Fibroblast of lung (primary cell): ENCODE data around the gene NEDD4L. TPM values are rescaled to one million over a fixed set of nuclear protein-coding genes. Genes with fewer than 3 reads are reported as not detected.

Source experiments
- DNase-seq, 2 donors: peaks; one replicate each; pipeline versions ENCODE4 v3.0.0 to v3.0.0-alpha.2; 2010; ENCODE audit warnings: low read depth in 2 of 2
- H2AFZ ChIP-seq: 2 replicates; pipeline ENCODE4 v1.5.1; 2012; ENCODE audit warnings: low read length, control low read depth, inconsistent platforms
- H3K27ac ChIP-seq: 2 replicates; pipeline ENCODE4 v1.5.1; 2011; ENCODE audit warnings: low read length, control low read depth; ENCODE audit not compliant: insufficient read depth
- H3K27me3 ChIP-seq: 2 replicates; pipeline ENCODE4 v1.5.1; 2011; ENCODE audit warnings: mild to moderate bottlenecking, low read length; ENCODE audit not compliant: control insufficient read depth, insufficient read depth
- H3K36me3 ChIP-seq: 2 replicates; pipeline ENCODE4 v1.5.1; 2011; ENCODE audit warnings: low read length; ENCODE audit not compliant: control insufficient read depth, insufficient read depth
- H3K4me1 ChIP-seq: 2 replicates; pipeline ENCODE4 v1.5.1; 2011; ENCODE audit warnings: low read length; ENCODE audit not compliant: control insufficient read depth, insufficient read depth; ENCODE audit errors: extremely low read depth
- H3K4me2 ChIP-seq: 2 replicates; pipeline ENCODE4 v1.5.1; 2011; ENCODE audit warnings: low read length, control low read depth; ENCODE audit not compliant: insufficient read depth; ENCODE audit errors: extremely low read depth
- H3K4me3 ChIP-seq, 4 experiments: fragments of 200-600 bp in 1 of 4; sonication (generic) in 1 of 4; replicated peaks in 1 of 4; 2 replicates each; pipeline ENCODE4 v1.5.1; 2011 to 2016; ENCODE audit warnings: low read length in 4 of 4, low read depth in 3 of 4, mild to moderate bottlenecking in 3 of 4, control low read depth in 2 of 4, inconsistent platforms in 1 of 4, mixed read lengths in 1 of 4; ENCODE audit not compliant: insufficient read depth in 1 of 4; ENCODE audit errors: control extremely low read depth in 1 of 4
- H3K79me2 ChIP-seq: 2 replicates; pipeline ENCODE4 v1.5.1; 2012; ENCODE audit warnings: mild to moderate bottlenecking, low read length, inconsistent platforms; ENCODE audit not compliant: control insufficient read depth, insufficient read depth
- H3K9ac ChIP-seq: 2 replicates; pipeline ENCODE4 v1.5.1; 2011; ENCODE audit warnings: mild to moderate bottlenecking, low read length, control low read depth; ENCODE audit not compliant: insufficient read depth
- H3K9me3 ChIP-seq: 2 replicates; pipeline ENCODE4 v1.5.1; 2012; ENCODE audit warnings: low read depth, low read length; ENCODE audit not compliant: control insufficient read depth, insufficient read depth
- H4K20me1 ChIP-seq: 2 replicates; pipeline ENCODE4 v1.5.1; 2011; ENCODE audit warnings: low read length; ENCODE audit not compliant: control insufficient read depth, insufficient read depth; ENCODE audit errors: extremely low read depth
- CTCF ChIP-seq, 2 donors: IDR thresholded peaks in 1 of 2; conservative IDR thresholded peaks in 1 of 2; 1 replicate in 1 of 2; 2 replicates in 1 of 2; pipeline ENCODE4 v1.5.1; 2011 to 2012; ENCODE audit warnings: low read length in 2 of 2, control low read depth in 1 of 2, inconsistent platforms in 1 of 2, low read depth in 1 of 2, mild to moderate bottlenecking in 1 of 2
- EZH2 ChIP-seq: IDR thresholded peaks from 2 replicates; pipeline ENCODE4 v1.5.1; 2012; ENCODE audit warnings: low read length, control low read depth, mild to moderate bottlenecking; ENCODE audit errors: missing control alignments
- polyA plus RNA-seq, 2 donors: library from polyadenylated mRNA; depleted of rRNA in 1 of 2; stranded (reverse) in 1 of 2; unstranded in 1 of 2; fragments of >200 nt; gene quantifications; 2 replicates each; pipeline ENCODE4 v1.2.1, GENCODE V29; 2011 to 2012; ENCODE audit warnings: missing spikeins in 1 of 2
- total RNA-seq: library from RNA; depleted of rRNA; stranded (reverse); fragments of >200 nt; gene quantifications from 2 replicates; pipeline ENCODE4 v1.2.1, GENCODE V29; 2014

Gene NEDD4L
- total and polyA plus RNA-seq, 2 donors (not counting 1 experiment from before 2014, with no cell fraction given): 5.5 to 18.7 TPM

- no peaks in the 10 kb centered on the region for H3K36me3 ChIP-seq
- H3K9me3 ChIP-seq: no peaks in the 10 kb centered on the region
- no peak overlapping the region for H3K9ac ChIP-seq
- TF ChIP-seq CTCF (conservative IDR thresholded peaks at IDR 0.05 in 1 of 2, IDR thresholded peaks at IDR 0.05 in 1 of 2; ENCODE audit: low read depth in 1 of 2, low read length in 2 of 2) (no peak), EZH2 (no peak)
- no peaks in the 10 kb centered on the region for H3K79me2 ChIP-seq
- H3K27me3 ChIP-seq: no peaks in the 10 kb centered on the region
- H3K4me3 ChIP-seq: no peak overlapping the region
- H3K27ac ChIP-seq: no peak overlapping the region
- no peaks in the 10 kb centered on the region for H3K4me1 ChIP-seq
- no peak overlapping the region for H2AFZ ChIP-seq
- no peak overlapping the region for H3K4me2 ChIP-seq
- H4K20me1 ChIP-seq: no peaks in the 10 kb centered on the region
- no peak for DNase-seq
Observed at GRCh38 chr18:58025205-58025604, 18.8 kb upstream of the NEDD4L start.

- Histone ChIP-seq H3K4me1 (no peaks in the 10 kb centered on the region), H2AFZ (no peak overlapping the region), H3K4me3 (no peak overlapping the region), H3K9ac (no peak overlapping the region), H3K9me3 (no peaks in the 10 kb centered on the region), H3K79me2 (no peaks in the 10 kb centered on the region), H3K36me3 (no peaks in the 10 kb centered on the region), H3K4me2 (no peak overlapping the region), H3K27me3 (no peaks in the 10 kb centered on the region), H3K27ac (no peak overlapping the region), H4K20me1 (no peaks in the 10 kb centered on the region)
- TF ChIP-seq CTCF (conservative IDR thresholded peaks at IDR 0.05 in 1 of 2, IDR thresholded peaks at IDR 0.05 in 1 of 2; ENCODE audit: low read depth in 1 of 2, low read length in 2 of 2): no peak
- no peak for TF ChIP-seq EZH2
- DNase-seq: peak; percentile 33 to 70
Observed at GRCh38 chr18:58025733-58026132, 18.3 kb upstream of the NEDD4L start.

- H3K36me3 ChIP-seq: no peaks in the 10 kb centered on the region
- no peak for TF ChIP-seq CTCF (conservative IDR thresholded peaks at IDR 0.05 in 1 of 2, IDR thresholded peaks at IDR 0.05 in 1 of 2; ENCODE audit: low read depth in 1 of 2, low read length in 2 of 2)
- no peak for TF ChIP-seq EZH2
- no peaks in the 10 kb centered on the region for H4K20me1 ChIP-seq
- H3K27ac ChIP-seq: no peak overlapping the region
- H2AFZ ChIP-seq: no peak overlapping the region
- H3K4me3 ChIP-seq: no peak overlapping the region
- H3K79me2 ChIP-seq: no peaks in the 10 kb centered on the region
- no peak overlapping the region for H3K4me2 ChIP-seq
- DNase-seq: no peak
- peaks cover 3% of the 10 kb centered on the region for H3K27me3 ChIP-seq
- no peaks in the 10 kb centered on the region for H3K9me3 ChIP-seq
- no peak overlapping the region for H3K9ac ChIP-seq
- no peaks in the 10 kb centered on the region for H3K4me1 ChIP-seq
Observed at GRCh38 chr18:58026395-58026794, 17.6 kb upstream of the NEDD4L start.
